Gastrocnemius medialis (tissue), 4 donors: Measurements from ENCODE around the gene EXTL2.

Experiments used
- POLR2A ChIP-seq, 2 donors: fragments of 450-650 bp; IDR thresholded peaks; one replicate each; pipeline ENCODE4 v1.6.1; 2017; ENCODE audit warnings: antibody characterized with exemption in 2 of 2, mild to moderate bottlenecking in 2 of 2, moderate library complexity in 2 of 2
- TF ChIP-seq, protein P1 (sequence below), 5 experiments: fragments of 450-650 bp in 3 of 5; fragments of 200-600 bp in 2 of 5; sonication (generic) in 2 of 5; IDR thresholded peaks in 4 of 5; conservative IDR thresholded peaks in 1 of 5; 1 replicate in 4 of 5; 2 replicates in 1 of 5; pipeline ENCODE4 v1.5.1; 2016 to 2019; ENCODE audit warnings: antibody characterized with exemption in 5 of 5, mild to moderate bottlenecking in 3 of 5, moderate library complexity in 3 of 5

GRCh38 chr1:100924212-100924611 is 29.6 kb upstream of the EXTL2 start:
- TF ChIP-seq, protein P1, sequence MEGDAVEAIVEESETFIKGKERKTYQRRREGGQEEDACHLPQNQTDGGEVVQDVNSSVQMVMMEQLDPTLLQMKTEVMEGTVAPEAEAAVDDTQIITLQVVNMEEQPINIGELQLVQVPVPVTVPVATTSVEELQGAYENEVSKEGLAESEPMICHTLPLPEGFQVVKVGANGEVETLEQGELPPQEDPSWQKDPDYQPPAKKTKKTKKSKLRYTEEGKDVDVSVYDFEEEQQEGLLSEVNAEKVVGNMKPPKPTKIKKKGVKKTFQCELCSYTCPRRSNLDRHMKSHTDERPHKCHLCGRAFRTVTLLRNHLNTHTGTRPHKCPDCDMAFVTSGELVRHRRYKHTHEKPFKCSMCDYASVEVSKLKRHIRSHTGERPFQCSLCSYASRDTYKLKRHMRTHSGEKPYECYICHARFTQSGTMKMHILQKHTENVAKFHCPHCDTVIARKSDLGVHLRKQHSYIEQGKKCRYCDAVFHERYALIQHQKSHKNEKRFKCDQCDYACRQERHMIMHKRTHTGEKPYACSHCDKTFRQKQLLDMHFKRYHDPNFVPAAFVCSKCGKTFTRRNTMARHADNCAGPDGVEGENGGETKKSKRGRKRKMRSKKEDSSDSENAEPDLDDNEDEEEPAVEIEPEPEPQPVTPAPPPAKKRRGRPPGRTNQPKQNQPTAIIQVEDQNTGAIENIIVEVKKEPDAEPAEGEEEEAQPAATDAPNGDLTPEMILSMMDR (IDR thresholded peaks at IDR 0.05 in 4 of 5, conservative IDR thresholded peaks at IDR 0.05 in 1 of 5): no peak
- no peak for TF ChIP-seq POLR2A (IDR thresholded peaks at IDR 0.05)
